Measurements from ENCODE around the gene PAPOLB.

Gene PAPOLB

GRCh38 chr7:4837041-4837802, 24.6 kb downstream of the PAPOLB start:
- no peak for DNase-seq
- Histone ChIP-seq H3K27me3 (no peaks in the 10 kb centered on the region), H3K4me1 (peaks cover 3% of the 10 kb centered on the region; the same call in 1 of the 2 replicates), H3K36me3 (no peaks in the 10 kb centered on the region), H3K9me3 (no peaks in the 10 kb centered on the region), H3K4me3 (ENCODE audit: low read depth, low read length) (no peak overlapping the region)
- no peak for TF ChIP-seq CTCF (IDR thresholded peaks at IDR 0.05; ENCODE audit: low read depth, low read length)

- H3K4me1 ChIP-seq = peaks cover 3% of the 10 kb centered on the region; the same call in 1 of the 2 replicates
- no peaks in the 10 kb centered on the region for H3K27me3 ChIP-seq
- H3K4me3 ChIP-seq (ENCODE audit: low read depth, low read length) = no peak overlapping the region
- no peak for DNase-seq
- H3K36me3 ChIP-seq = no peaks in the 10 kb centered on the region
- TF ChIP-seq CTCF (IDR thresholded peaks at IDR 0.05; ENCODE audit: low read depth, low read length) = no peak
- no peaks in the 10 kb centered on the region for H3K9me3 ChIP-seq
Observed at GRCh38 chr7:4836206-4836661, 25.6 kb downstream of the PAPOLB start.

GRCh38 chr7:4835398-4836205, 26.2 kb downstream of the PAPOLB start:
- TF ChIP-seq CTCF (IDR thresholded peaks at IDR 0.05; ENCODE audit: low read depth, low read length) = no peak
- Histone ChIP-seq H3K9me3 (no peaks in the 10 kb centered on the region), H3K4me3 (ENCODE audit: low read depth, low read length) (no peak overlapping the region), H3K36me3 (no peaks in the 10 kb centered on the region), H3K4me1 (peaks cover 3% of the 10 kb centered on the region), H3K27me3 (no peaks in the 10 kb centered on the region)
- DNase-seq = no peak

- Histone ChIP-seq H3K4me1 (peaks cover 6% of the 10 kb centered on the region), H3K36me3 (no peaks in the 10 kb centered on the region), H3K27me3 (no peaks in the 10 kb centered on the region), H3K4me3 (ENCODE audit: low read depth, low read length) (no peak overlapping the region), H3K9me3 (no peaks in the 10 kb centered on the region)
- DNase-seq = no peak
- TF ChIP-seq CTCF (IDR thresholded peaks at IDR 0.05; ENCODE audit: low read depth, low read length) = no peak
Observed at GRCh38 chr7:4834601-4835397, 27.0 kb downstream of the PAPOLB start.

GRCh38 chr7:4833691-4834600, 27.9 kb downstream of the PAPOLB start:
- Histone ChIP-seq H3K27me3 (no peaks in the 10 kb centered on the region), H3K4me1 (peaks cover 6% of the 10 kb centered on the region), H3K4me3 (ENCODE audit: low read depth, low read length) (no peak overlapping the region), H3K36me3 (no peaks in the 10 kb centered on the region), H3K9me3 (no peaks in the 10 kb centered on the region)
- no peak for DNase-seq
- no peak for TF ChIP-seq CTCF (IDR thresholded peaks at IDR 0.05; ENCODE audit: low read depth, low read length)
